HG03565 (cell line): ENCODE data around the gene CYP20A1.

Experiments used
- ATAC-seq: cut with Tn5 transposase; IDR thresholded peaks from one replicate; pipeline ENCODE4 v1.9.1; 2021; ENCODE audit warnings: mild to moderate bottlenecking, moderate library complexity; ENCODE audit not compliant: unreplicated experiment

CYP20A1 gene

DNA sequence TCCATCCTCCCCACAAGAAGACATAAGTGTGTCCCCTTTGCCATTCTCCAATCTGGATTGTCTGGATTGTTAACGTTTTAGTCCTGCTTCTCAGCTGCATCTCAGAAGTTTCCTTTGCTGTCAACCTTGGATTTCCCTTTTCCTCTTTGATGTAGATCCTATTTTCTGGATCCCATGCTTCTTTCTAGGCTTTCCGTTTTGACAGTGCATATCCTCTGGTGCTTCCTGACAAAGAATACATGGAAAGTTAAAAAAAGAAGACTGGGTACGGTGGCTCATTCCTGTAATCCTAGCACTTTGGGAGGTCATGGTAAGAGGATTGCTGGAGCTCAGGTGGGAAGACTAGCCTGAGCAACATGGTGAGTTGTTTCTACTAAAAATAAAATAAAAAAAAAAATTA lies 116.1 kb downstream of the CYP20A1 start:
- ATAC-seq: no peak
